HG03571 (cell line): ENCODE data around the gene FKBP9.
"Not testable (repeated sequence)": the region's sequence is repeated elsewhere in the genome, so short reads cannot be mapped to it uniquely, and the experiment has no call there.

Experiments used
- ATAC-seq: cut with Tn5 transposase; IDR thresholded peaks from one replicate; pipeline ENCODE4 v1.9.1; 2021; ENCODE audit not compliant: unreplicated experiment

FKBP9 gene

GRCh38 chr7:32957326-32958045, at the start of gene FKBP9:
TSS of gene FKBP9 (plus strand) at chr7:32957440. CDS start at chr7:32957574, 134 bp downstream.
- peak; percentile 76 for ATAC-seq

DNA sequence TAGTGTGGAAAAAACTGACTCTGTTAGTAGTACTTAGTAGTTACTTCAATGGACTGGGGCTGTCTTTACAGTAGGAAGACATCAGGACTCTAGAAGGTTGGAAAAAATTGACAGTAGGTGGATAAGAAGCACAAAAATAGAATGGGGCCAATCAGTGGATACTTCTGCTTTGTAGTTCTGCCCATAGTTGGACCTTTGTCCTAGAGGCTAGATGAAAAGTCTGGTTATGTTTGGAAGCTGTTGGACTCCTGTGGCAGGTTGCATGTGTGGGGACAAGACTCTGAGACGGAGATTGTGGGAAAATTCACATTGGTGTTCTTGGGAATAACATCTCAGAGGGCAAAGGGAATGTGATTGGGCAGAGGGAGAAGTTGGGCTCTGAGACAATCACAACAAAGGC, 47.0 kb upstream of the FKBP9 start:
- ATAC-seq, result no peak

- no peak for ATAC-seq
Measured at GRCh38 chr7:32914184-32914583, 43.1 kb upstream of the FKBP9 start.

- no peak for ATAC-seq
Measured at GRCh38 chr7:32915041-32915536, 42.2 kb upstream of the FKBP9 start.

DNA sequence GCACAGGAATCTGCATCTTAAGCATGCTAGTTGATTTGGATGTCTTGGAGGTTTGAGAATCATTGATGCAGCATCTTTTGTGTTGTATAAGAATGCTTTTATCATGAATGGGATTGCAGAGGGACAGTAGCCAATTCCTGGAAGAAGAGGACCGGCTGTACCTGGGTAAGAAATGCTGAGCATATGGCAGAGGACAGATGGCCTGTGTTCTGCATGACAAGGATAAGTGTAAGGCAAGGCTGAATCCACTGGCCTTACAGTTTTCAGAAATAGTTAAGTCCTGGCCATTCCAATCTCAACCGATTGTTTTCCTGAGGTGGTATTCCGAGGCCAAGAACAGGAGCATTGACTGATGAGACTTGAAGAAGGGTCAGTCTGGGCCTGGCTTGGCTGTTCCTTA, 41.2 kb upstream of the FKBP9 start:
- ATAC-seq, result no peak

- not testable (repeated sequence) for ATAC-seq
Measured at GRCh38 chr7:32916994-32917393, 40.2 kb upstream of the FKBP9 start.

DNA sequence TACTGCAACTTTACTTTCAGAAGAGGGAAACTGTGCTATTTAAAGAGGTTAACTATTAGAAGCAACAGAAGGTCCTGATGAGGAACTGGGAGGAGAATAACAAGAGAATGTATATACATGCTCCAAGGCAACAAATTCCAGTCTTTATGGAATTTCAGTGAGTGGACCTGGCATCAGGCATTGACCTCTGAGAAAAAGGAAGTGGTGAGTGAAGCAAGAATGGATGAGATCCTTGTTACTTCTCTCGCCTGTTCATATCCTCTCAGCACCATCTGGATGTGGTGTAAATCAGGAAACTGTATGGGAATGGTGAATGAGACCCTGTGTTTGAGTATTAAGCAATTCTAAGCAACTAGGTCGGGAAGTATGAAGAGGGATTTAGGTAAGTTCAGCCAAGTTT, 35.3 kb upstream of the FKBP9 start:
- no peak for ATAC-seq

DNA sequence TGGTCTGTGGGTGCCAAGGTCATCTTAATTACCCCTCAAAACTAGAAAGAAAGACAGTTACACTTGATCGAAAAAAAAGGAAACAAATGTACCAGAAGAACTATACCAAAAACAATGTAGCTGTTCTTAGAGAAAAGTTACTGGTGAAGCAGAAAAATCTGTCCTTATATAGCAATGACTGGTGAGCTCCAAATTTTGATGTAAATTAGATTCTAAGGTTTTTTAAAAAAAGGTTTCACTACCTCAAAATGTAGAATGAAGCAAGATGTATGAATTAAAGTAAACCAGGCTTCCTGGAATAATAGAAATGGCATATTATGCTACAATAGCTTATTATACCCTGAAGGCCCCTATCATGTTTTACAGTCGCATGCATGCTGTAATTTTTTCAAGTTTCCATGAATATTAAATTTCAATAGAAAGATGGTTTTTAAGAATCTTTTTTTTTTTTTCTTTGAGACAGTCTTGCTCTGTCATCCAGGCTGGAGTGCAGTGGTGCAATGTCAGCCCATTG, 28.4 kb upstream of the FKBP9 start:
- ATAC-seq, result no peak

GRCh38 chr7:32929430-32930143, 27.7 kb upstream of the FKBP9 start:
- no peak for ATAC-seq

GRCh38 chr7:32930378-32930777, 26.9 kb upstream of the FKBP9 start:
- no peak for ATAC-seq

DNA sequence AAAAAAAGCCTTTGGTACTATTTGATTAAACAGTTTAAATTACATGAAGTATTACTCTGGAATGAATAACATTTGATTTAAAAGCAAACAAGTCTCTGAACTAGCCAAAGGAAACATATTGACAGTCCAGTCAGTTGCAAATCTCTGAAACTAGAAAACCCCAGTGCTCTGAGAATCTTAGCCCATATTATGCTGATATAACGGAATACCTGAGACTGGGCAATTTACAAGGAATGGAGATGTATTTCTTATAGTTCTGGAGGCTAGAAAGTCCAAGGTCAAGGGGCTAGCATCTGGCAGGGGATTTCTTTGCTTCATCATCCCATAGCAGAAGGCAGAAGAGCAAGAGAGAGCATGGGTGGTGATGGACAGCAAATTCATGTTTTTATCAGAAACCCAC, 21.7 kb upstream of the FKBP9 start:
- ATAC-seq, result no peak

DNA sequence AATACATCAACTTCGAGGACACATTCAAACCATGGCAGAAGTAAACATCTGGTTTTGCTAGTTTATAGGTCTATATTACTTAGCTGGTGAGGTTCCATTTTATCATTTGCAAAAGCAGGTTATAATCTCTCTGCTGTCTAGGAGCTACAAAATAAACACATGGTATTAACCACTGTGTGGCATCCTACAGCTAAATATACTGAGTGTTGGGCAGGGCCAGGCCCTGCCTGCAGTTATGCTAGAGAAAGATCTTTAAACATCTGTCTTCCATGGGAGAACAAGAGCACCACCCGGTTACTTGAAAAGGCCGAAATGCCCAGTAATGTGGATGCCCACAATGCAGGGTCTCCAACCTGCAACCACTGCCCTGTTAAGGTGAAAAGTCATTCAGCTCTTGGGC, 20.6 kb upstream of the FKBP9 start:
- no peak for ATAC-seq

DNA sequence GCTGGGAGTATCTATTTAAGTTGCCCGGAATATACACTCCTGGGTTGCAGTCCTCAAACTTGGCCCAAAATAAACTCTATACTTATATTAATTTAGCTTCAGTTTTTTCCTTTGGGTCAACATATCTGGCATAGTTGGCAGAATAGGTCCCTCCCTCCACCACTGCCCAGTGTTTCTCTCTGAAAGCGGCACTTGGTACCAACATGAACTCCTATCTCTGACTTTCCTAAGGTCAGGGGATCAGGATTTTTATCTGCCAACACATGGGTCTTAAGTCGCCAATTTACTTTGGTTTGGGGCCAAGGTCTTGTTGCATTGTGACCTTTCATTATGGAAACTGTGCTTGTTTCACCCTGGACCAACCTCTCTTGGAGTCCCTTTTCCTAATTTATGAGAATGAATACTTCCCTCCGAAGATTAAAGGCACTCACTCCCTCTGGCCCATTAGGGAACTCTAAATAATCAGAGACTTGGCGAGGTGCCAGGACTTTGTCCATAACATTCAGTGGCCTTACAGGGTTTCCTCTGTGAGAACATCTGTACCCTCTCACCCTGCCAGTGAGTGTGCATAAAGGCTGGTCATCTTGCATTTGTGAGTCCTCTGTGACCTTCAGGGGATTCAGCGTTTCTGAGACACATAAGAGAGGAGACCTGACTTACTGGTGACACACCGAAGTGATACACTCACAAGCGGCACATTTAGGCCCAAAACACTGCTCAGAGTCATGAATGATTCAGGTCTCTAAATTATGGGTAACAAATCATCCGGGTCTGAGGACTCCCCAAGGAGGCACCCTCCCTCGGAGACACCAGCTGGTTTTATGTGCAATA, 19.7 kb upstream of the FKBP9 start:
- no peak for ATAC-seq

GRCh38 chr7:32941181-32941580, 16.1 kb upstream of the FKBP9 start:
- ATAC-seq, result no peak

- ATAC-seq, result peak; percentile 28
Measured at GRCh38 chr7:32941681-32942414, 15.4 kb upstream of the FKBP9 start.

GRCh38 chr7:32942415-32943251, 14.6 kb upstream of the FKBP9 start:
- peak; percentile 87 for ATAC-seq

DNA sequence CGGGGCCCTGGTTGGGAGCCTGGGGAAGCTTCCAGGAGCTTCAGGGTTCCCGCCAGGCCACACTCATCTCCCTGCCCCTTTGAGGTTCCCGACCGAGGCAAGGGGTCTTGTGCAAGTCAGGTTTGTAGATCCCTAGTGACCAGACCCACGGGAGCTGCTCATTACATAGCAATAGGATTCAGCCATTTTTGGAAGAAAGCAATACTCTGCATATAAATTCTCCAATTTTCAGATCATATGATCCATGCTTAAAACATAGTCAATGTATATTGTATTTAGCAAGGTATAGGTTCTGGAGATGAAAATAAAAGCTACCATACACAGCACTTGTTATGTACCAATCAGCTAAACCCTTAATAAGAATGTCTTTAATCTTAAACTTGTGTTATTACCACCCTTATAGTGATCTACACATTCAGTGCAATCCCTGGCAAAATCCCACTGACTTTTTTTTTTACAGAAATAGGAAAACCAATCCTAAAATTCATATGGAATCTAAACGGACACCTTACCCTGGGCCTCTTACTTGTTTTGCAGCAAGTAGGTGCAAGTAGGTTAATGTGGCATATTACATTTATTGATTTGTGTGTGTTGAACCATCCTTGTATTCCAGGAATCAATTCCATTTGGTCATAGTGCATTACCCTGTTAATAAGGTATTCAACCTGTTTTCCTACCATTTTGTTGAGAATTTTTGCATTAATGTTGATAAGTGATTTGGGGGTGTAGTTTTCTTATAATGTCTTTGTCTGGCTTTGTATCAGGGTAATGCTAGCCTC, 13.8 kb upstream of the FKBP9 start:
- ATAC-seq, result no peak

DNA sequence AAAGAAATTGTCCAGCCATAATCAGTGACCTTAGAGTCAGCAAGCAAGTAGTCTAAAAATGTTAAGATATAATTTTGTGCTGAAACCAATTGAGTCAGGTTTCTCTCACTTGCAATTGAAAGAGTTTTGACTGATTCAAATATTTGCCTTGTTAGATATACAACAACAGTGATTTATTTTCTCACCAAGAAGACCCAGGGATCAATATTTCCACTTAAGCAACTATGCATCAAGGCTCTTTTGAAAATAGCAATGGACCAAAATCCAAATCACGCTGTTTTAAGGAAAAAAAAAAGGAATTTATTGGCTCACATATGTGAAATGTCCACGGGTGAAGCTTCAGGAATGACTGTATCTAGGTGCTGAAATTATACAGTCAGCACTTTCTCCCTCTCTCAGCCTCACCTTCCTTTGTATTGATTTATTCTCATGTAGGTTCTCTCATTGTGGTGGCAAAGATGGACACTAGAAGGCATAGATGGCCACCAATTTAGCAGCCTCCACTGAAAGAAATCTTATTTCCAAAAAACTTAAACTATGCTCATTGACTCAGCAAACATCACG, 9.7 kb upstream of the FKBP9 start:
- ATAC-seq, result no peak

GRCh38 chr7:32948202-32948601, 9.0 kb upstream of the FKBP9 start:
- ATAC-seq, result no peak
